D721Med (cell line): ENCODE results near the gene INPP5D.

ENCODE experiments used
- DNase-seq: peaks from one replicate; pipeline ENCODE4 v3.0.0; 2011; ENCODE audit warnings: low spot score; ENCODE audit not compliant: insufficient read length
- FAIRE-seq: peaks from 2 replicates; lab custom pipeline; 2011; peaks lifted over from hg19 to GRCh38; lab: Jason Lieb, UNC
- TF ChIP-seq, protein P1 (sequence below): IDR thresholded peaks from 2 replicates; pipeline ENCODE4 v1.5.1; 2012; ENCODE audit warnings: mild to moderate bottlenecking, control low read depth; ENCODE audit not compliant: insufficient read depth; ENCODE audit errors: missing control alignments

Gene INPP5D

DNA sequence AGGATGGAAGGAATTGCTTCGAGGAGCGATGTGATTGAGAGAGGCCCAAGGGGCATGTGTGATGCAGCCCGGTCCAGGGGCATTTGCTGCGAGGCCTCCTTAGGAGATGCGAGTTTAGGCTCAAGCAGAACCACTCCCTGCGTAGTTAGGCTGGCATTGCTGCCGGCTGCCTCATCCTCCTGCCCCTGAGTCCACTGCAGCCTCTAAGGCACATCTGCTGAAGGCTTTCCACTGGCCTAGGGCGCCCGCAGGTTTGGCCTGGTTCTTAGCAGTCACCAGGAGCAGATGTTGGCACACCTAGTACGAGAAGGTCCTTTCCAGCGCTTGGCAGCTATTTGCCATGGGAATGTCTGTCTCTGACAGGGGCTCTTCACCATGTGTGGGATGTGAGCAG lies 20.7 kb downstream of the INPP5D start:
- no peak for FAIRE-seq
- DNase-seq = no peak
- TF ChIP-seq, protein P1, sequence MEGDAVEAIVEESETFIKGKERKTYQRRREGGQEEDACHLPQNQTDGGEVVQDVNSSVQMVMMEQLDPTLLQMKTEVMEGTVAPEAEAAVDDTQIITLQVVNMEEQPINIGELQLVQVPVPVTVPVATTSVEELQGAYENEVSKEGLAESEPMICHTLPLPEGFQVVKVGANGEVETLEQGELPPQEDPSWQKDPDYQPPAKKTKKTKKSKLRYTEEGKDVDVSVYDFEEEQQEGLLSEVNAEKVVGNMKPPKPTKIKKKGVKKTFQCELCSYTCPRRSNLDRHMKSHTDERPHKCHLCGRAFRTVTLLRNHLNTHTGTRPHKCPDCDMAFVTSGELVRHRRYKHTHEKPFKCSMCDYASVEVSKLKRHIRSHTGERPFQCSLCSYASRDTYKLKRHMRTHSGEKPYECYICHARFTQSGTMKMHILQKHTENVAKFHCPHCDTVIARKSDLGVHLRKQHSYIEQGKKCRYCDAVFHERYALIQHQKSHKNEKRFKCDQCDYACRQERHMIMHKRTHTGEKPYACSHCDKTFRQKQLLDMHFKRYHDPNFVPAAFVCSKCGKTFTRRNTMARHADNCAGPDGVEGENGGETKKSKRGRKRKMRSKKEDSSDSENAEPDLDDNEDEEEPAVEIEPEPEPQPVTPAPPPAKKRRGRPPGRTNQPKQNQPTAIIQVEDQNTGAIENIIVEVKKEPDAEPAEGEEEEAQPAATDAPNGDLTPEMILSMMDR = no peak

DNA sequence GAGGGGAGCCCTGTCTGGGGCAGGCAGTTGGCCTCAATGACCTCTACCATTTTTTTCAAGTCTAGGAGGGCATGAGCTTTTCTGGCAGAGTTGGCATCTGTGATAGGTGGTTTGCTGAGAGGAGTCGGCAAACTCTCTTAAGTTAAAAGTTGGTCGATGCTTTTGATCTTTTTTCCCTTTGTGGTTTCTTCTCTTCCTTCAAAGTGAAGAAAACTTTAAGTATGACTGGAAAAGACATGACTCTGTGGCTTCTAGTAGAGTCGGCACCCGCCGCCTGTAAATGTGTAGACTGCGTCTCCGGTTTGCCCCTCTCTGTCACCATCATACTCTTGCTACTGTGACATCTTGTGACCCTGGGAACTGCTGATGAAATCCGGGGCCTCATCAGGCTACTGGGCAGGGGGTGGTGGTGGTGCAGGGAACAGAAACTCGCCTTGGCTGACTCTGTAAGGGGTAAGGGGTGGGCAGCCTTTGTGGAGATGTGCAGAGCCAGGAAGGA lies 21.1 kb downstream of the INPP5D start:
- DNase-seq = no peak
- no peak for FAIRE-seq

DNA sequence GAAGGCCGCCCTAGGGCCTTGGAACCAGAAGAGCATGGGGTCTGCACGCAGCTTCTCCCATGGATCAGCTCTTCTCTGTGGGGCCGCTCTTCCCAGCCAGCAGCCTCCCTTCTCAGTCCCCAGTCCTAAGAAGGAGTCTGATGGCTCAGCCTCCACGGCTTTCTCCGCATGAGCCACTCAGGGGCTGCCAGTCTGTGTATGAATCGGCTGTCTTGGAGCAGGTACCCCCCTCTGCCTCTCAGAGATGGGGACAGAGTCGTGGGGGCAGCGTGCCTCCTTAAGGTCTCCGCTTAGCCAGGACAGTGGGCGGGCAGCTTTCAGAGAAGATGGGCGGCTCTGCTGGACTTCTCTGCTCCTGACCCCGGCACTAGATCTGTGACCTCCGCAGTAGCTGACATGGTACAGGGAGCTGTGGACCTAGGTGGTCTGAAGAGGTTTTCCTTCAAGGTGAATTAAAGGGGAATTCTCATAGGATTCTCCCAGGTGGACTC lies 21.6 kb downstream of the INPP5D start:
- TF ChIP-seq, protein P1 = no peak
- FAIRE-seq (no peak), DNase-seq (no peak)

More for the DNA sequence above, 21.1 kb downstream of the INPP5D start:
- TF ChIP-seq, protein P1 = no peak

DNA sequence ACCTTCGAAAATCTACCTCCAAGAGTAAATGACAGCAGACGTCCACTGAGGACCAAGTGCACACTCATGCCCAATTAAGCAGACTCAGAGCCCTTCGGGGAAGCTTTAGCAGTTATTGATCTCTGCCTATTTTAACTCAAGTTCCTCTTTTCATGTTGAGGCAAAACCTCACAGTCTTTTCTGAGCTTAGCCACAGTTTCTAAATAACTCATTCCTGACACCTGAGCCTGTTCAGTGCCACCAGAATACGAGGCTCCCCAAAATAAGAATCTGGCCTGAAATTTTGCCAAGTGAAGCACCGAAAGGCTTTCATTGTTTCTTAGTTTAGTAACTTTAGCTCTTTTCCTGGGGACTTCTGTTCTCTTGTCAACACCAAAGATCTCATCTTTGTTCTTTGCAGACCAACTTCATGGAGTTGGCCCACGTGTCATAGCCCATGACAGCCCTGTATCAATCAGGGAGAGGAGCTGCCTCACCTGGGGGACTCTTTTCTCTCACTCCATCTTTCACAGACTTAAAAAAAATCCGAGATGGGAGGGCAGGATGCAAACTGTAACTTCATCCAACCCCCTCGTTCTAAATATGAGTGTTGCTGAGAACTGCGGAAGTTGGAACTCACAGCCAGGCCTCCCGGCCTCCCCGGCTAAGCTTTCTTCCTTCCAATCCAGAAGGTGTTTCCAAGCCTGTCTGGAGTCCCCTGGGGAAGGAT lies 22.2 kb downstream of the INPP5D start:
- DNase-seq (no peak), FAIRE-seq (no peak)
- TF ChIP-seq, protein P1 = no peak

DNA sequence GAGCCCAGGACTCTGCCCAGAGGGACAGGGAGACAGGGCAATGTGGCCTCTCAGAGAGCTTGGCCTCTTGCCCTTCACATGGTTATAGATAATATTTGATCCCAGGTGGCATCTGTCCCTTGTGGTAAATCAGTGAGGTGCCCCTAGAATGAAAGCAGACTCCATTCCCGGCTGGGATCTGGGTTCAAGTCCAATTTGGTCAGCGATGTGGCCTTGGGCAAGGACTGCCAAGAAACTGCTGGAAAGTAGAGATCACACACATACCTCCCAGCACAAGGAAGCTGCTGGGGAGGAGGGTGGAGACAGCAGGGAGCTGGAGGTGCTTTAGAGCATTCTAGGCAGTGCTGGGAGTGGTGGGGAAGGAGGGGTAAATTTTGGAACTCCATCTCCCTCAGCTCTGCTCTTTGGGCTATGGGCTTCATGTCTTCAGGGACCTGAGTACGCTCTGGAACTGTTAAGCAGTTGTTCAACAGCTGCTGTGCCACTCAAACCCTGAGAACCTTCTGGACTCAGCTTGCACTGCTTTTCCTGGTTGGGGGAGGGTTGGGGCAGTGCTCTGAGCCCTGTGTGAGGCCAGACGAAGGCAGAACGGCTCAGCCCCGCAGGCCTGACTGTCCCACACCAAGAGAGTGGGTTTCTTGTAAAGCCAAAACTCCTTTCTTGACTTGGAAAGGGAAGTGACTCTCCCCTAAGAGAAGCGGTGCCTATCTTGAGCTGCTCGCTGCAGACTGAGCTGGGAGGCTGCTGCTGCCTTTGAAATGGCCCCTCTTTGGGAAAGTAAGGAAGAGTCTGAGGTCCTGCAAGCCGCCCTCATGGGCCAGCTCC lies 23.0 kb downstream of the INPP5D start:
- DNase-seq = no peak
- TF ChIP-seq, protein P1 = no peak
- FAIRE-seq = no peak

DNA sequence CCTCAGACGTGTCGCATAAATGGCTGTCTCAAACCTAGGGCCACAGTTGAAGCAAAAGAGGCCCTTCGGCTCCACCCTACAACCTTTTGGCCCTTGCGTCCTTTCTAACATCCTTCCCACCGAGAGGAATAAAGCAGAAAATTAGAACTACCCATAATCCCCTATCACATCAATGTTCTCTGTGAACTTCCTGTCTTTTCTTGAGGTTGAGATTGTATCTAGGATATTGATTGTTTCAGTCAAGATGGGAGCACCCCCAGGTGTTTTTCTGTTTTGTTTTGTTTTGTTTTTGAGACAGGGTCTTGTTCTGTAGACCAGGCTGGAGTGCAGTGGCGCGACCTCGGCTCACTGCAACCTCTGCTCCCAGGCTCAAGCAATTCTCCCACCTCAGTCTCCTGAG lies 23.6 kb downstream of the INPP5D start:
- no peak for DNase-seq
- TF ChIP-seq, protein P1 = no peak
- no peak for FAIRE-seq

DNA sequence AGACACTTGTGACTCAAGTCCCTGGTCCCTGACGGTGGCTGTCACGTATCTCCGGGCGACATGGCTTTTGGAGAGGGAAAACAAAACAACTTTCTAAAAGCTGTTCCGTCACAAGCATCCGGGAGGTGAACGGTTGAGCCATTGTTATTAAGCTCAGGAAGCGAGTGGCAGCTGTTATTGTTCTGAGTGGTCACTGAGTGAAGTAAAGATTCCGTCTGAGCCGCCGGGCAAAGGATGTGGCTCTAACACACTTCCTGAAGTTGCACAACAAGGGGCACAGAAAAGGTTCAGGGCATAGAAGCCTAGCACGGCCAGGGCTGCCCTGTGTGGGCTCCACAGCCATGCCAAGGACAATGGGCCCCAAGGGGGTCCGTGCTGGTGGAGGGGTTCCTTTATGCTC lies 24.3 kb downstream of the INPP5D start:
- TF ChIP-seq, protein P1 = no peak
- DNase-seq (no peak), FAIRE-seq (no peak)
